Activated T-cell treated with anti-CD3 and anti-CD28 coated beads, Interleukin-2, amount 50 U/mL, for 4 hours (primary cell): ENCODE results near the gene CD300A. TPM values are rescaled to one million over a fixed set of nuclear protein-coding genes. Genes with fewer than 3 reads are reported as not detected.

Source experiments
- total RNA-seq, 3 donors: library from RNA; stranded (reverse); gene quantifications; one replicate each; pipeline ENCODE4 v1.2.1, GENCODE V29; 2021

CD300A gene
- total RNA-seq, 3 donors from 2014 or later = 1.3 to 2.6 (median 2.1) TPM

Other genes with a start within 250 kb of the CD300A start
- gene DNAI2, start 192.4 kb upstream of the CD300A start, total RNA-seq = not detected
- gene KIF19, start 140.4 kb upstream of the CD300A start, total RNA-seq = not detected
- gene BTBD17, start 104.8 kb upstream of the CD300A start, total RNA-seq = not detected
- not detected for gene GPR142, start 99.1 kb upstream of the CD300A start, total RNA-seq
- under 1 TPM; 0.49 to 0.76 (median 0.63) TPM for gene GPRC5C, start 34.5 kb upstream of the CD300A start, total RNA-seq
- gene CD300LB, start 64.8 kb downstream of the CD300A start, total RNA-seq = not detected
- gene CD300C, start 79.5 kb downstream of the CD300A start, total RNA-seq = not detected
- not detected for gene CD300H, start 100.9 kb downstream of the CD300A start, total RNA-seq
- gene CD300LD, start 125.6 kb downstream of the CD300A start, total RNA-seq = not detected
- gene CD300E, start 157.1 kb downstream of the CD300A start, total RNA-seq = not detected
- gene CD300LF, start 246.3 kb downstream of the CD300A start, total RNA-seq = not detected